Measurements from ENCODE around the gene GATA6. TPM values are rescaled to one million over a fixed set of nuclear protein-coding genes. Genes with fewer than 3 reads are reported as not detected.

Gene GATA6
- total and polyA plus RNA-seq, 7 experiments from 2014 or later, result 0.19 to 0.44 TPM; not detected in 5

DNA sequence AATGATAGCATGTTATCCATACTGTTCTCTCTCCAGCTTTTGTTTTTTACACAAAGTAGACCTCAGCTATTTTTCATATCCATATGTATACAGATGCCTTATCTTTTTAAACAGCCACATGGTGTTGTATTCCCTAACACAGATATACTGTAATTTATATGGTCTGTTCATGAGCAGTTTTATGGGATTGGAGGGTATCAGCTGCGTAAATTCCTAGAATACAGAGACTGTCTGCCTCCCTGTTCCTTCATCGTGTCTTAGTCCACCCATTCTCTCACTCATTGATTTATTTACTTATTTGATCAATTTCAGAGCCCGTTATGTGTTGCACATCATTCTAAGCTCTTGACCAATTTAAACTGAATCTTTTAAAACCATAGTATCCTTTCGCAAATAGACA lies 80.6 kb downstream of the GATA6 start:
- ChIA-PET CTCF (no interaction called here), POLR2A (no interaction called here)
- intact Hi-C loops (cut with micrococcal nuclease), result no loop called here

DNA sequence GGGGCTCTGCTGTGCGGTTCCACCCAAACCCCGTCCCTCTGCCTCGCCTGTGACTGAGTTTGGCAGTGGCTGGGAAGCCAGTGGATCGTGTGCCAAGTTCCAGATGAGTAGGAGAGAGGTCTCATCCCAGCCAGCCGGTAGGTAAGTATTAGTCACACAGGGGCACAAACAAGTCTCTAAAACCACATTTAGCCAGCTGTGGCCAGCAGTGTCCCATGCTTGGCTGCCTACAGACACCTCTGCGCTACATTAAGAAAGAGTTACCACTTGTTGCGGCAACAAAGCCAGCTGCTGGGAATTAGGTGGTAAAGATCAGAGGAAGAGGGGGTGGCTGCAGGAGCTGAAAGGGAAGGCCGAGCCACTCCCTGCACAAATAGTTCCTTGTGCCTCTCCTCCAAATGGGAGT lies 81.2 kb downstream of the GATA6 start:
- Mint-ChIP-seq H3K27me3 (peaks cover 0 to 21% (median 10%) of the 10 kb centered on the region in 5 donors), H3K4me3 (no peak overlapping the region), H3K4me1 (peaks cover 0 to 4% (median 0%) of the 10 kb centered on the region in 7 donors), H3K9me3 (peaks cover 0 to 11% (median 1%) of the 10 kb centered on the region in 11 donors), H3K27ac (no peak overlapping the region), H3K36me3 (no peaks in the 10 kb centered on the region)
- no peak for DNase-seq
- Histone ChIP-seq H3K4me3 (ENCODE audit: low read length) (no peak overlapping the region), H3K9me3 (ENCODE audit: control insufficient read depth in 2 of 3, low read length in 3 of 3) (no peaks in the 10 kb centered on the region), H3K27me3 (ENCODE audit: control insufficient read depth in 2 of 2, insufficient read depth in 2 of 2, low read length in 2 of 2) (no peaks in the 10 kb centered on the region), H3K4me1 (ENCODE audit: control insufficient read depth in 2 of 2, insufficient read depth in 2 of 2, low read length in 2 of 2) (no peaks in the 10 kb centered on the region), H3K36me3 (ENCODE audit: control insufficient read depth in 2 of 3, insufficient read depth in 3 of 3, low read length in 3 of 3) (no peaks in the 10 kb centered on the region), H3K27ac (ENCODE audit: low read depth, low read length) (no peak overlapping the region)
- intact Hi-C loops (cut with micrococcal nuclease), result no loop called here
- no peak for ATAC-seq
- CTCF ChIA-PET, result no interaction called here
- POLR2A ChIA-PET, result no interaction called here

More for the DNA sequence above, 80.6 kb downstream of the GATA6 start:
- Mint-ChIP-seq H3K27me3 (peaks cover 0 to 21% (median 6%) of the 10 kb centered on the region in 5 donors), H3K4me3 (no peak overlapping the region), H3K9me3 (peaks cover 0 to 11% (median 1%) of the 10 kb centered on the region in 11 donors), H3K36me3 (no peaks in the 10 kb centered on the region), H3K27ac (no peak overlapping the region), H3K4me1 (peaks cover 0 to 4% (median 0%) of the 10 kb centered on the region in 7 donors)
- Histone ChIP-seq H3K36me3 (ENCODE audit: control insufficient read depth in 2 of 3, insufficient read depth in 3 of 3, low read length in 3 of 3) (no peaks in the 10 kb centered on the region), H3K27me3 (ENCODE audit: control insufficient read depth in 2 of 2, insufficient read depth in 2 of 2, low read length in 2 of 2) (no peaks in the 10 kb centered on the region), H3K9me3 (ENCODE audit: control insufficient read depth in 2 of 3, low read length in 3 of 3) (no peaks in the 10 kb centered on the region), H3K27ac (ENCODE audit: low read depth, low read length) (no peak overlapping the region), H3K4me1 (ENCODE audit: control insufficient read depth in 2 of 2, insufficient read depth in 2 of 2, low read length in 2 of 2) (no peaks in the 10 kb centered on the region), H3K4me3 (ENCODE audit: low read length) (no peak overlapping the region)
- no peak for DNase-seq
- no peak for ATAC-seq

Other genes with a start within 250 kb of the GATA6 start
- gene CTAGE1, start 248.3 kb downstream of the GATA6 start, total RNA-seq, result not detected
- gene CTAGE1, start 248.3 kb downstream of the GATA6 start, polyA plus RNA-seq, result not detected